Ishikawa (cell line): ENCODE measurements around the gene CLIC2.

Experiments
- CEBPB ChIP-seq: IDR thresholded peaks from 2 replicates; pipeline ENCODE4 v1.6.1; 2012
- CREB1 ChIP-seq: IDR thresholded peaks from 2 replicates; pipeline ENCODE4 v1.6.1; 2012; ENCODE audit warnings: low read depth
- EGR1 ChIP-seq: IDR thresholded peaks from 2 replicates; pipeline ENCODE4 v1.6.1; 2012
- EP300 ChIP-seq: IDR thresholded peaks from 2 replicates; pipeline ENCODE4 v1.6.1; 2012; ENCODE audit warnings: borderline replicate concordance
- FOXM1 ChIP-seq: IDR thresholded peaks from 2 replicates; pipeline ENCODE4 v1.6.1; 2012; ENCODE audit warnings: low read depth, borderline replicate concordance
- MAX ChIP-seq: IDR thresholded peaks from 2 replicates; pipeline ENCODE4 v1.6.1; 2012
- NFIC ChIP-seq: IDR thresholded peaks from 2 replicates; pipeline ENCODE4 v1.6.1; 2012
- RAD21 ChIP-seq: IDR thresholded peaks from 2 replicates; pipeline ENCODE4 v1.6.1; 2012; ENCODE audit warnings: low read depth
- TAF1 ChIP-seq: IDR thresholded peaks from 2 replicates; pipeline ENCODE4 v1.6.1; 2012; ENCODE audit warnings: low read depth, mild to moderate bottlenecking
- TCF12 ChIP-seq: IDR thresholded peaks from 2 replicates; pipeline ENCODE4 v1.6.1; 2012; ENCODE audit warnings: low read depth
- TEAD4 ChIP-seq: IDR thresholded peaks from 2 replicates; pipeline ENCODE4 v1.6.1; 2012
- USF1 ChIP-seq: IDR thresholded peaks from 2 replicates; pipeline ENCODE4 v1.6.1; 2012
- YY1 ChIP-seq: IDR thresholded peaks from 2 replicates; pipeline ENCODE4 v1.6.1; 2012; ENCODE audit warnings: low read depth
- ZBTB7A ChIP-seq: IDR thresholded peaks from 2 replicates; pipeline ENCODE4 v1.6.1; 2012; ENCODE audit warnings: low read depth
- TF ChIP-seq, protein P1 (sequence below): IDR thresholded peaks from 2 replicates; pipeline ENCODE4 v1.6.1; 2012; ENCODE audit warnings: low read depth, mild to moderate bottlenecking

The CLIC2 gene

GRCh38 chrX:155266439-155266838 lies 68.0 kb downstream of the CLIC2 start:
- no peak for TF ChIP-seq RAD21
- TF ChIP-seq, protein P1, sequence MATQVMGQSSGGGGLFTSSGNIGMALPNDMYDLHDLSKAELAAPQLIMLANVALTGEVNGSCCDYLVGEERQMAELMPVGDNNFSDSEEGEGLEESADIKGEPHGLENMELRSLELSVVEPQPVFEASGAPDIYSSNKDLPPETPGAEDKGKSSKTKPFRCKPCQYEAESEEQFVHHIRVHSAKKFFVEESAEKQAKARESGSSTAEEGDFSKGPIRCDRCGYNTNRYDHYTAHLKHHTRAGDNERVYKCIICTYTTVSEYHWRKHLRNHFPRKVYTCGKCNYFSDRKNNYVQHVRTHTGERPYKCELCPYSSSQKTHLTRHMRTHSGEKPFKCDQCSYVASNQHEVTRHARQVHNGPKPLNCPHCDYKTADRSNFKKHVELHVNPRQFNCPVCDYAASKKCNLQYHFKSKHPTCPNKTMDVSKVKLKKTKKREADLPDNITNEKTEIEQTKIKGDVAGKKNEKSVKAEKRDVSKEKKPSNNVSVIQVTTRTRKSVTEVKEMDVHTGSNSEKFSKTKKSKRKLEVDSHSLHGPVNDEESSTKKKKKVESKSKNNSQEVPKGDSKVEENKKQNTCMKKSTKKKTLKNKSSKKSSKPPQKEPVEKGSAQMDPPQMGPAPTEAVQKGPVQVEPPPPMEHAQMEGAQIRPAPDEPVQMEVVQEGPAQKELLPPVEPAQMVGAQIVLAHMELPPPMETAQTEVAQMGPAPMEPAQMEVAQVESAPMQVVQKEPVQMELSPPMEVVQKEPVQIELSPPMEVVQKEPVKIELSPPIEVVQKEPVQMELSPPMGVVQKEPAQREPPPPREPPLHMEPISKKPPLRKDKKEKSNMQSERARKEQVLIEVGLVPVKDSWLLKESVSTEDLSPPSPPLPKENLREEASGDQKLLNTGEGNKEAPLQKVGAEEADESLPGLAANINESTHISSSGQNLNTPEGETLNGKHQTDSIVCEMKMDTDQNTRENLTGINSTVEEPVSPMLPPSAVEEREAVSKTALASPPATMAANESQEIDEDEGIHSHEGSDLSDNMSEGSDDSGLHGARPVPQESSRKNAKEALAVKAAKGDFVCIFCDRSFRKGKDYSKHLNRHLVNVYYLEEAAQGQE: no peak
- no peak for TF ChIP-seq YY1
- TF ChIP-seq EP300: no peak
- TF ChIP-seq USF1: no peak
- no peak for TF ChIP-seq TCF12
- TF ChIP-seq CREB1: no peak
- no peak for TF ChIP-seq TEAD4
- TF ChIP-seq TAF1: no peak
- no peak for TF ChIP-seq EGR1
- TF ChIP-seq NFIC: no peak
- TF ChIP-seq FOXM1: no peak
- TF ChIP-seq CEBPB: no peak
- no peak for TF ChIP-seq MAX
- TF ChIP-seq ZBTB7A: no peak

DNA sequence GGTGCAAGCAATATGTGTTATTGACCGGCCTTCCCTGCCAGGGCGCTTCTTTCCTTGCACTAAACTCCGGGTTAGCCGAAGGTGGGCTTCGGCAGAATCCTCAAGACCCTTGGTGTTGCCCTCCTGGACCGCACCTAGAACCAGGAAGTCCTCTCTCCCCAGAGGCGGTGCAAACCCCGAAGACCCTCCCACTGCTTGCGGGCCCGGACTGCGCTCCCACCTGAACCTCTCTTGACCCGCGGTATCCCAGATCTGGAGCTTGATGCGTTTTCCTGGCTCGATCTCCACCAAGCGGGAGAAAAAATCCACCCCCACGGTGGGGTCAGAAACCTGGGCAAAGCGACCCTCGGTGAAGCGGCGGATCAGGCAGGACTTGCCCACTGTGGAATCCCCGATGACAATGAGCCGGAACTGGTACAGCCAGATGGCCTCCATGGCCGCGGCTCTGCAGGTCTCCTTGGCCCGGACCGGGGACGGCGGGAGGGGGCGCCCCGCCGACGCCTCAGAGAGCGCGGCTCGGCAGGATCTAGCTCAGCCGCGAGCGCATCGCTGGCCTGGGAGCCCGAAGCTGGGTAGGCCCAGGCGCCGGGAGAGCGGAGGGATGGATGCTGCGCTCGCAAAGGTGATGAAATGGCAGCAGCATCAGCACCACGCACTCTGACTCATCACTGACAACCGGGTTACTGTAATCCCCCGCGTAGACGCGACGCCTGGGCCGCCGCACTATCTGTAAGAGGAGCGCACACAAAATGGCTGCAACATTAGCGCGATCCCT lies 70.4 kb downstream of the CLIC2 start, which contains the start of gene RAB39B:
Gene RAB39B, minus strand, starts transcription at position 638 of the 775 bp plus-strand sequence. Its CDS starts 203 bp downstream, at position 435.
- no peak for TF ChIP-seq USF1
- peak; percentile 83 for TF ChIP-seq YY1
- TF ChIP-seq FOXM1: no peak
- TF ChIP-seq CREB1: no peak
- TF ChIP-seq EP300: no peak
- TF ChIP-seq, protein P1: no peak
- TF ChIP-seq ZBTB7A: no peak
- no peak for TF ChIP-seq NFIC
- no peak for TF ChIP-seq EGR1
- peak; percentile 45; the same call in 1 of the 2 replicates for TF ChIP-seq CEBPB

DNA sequence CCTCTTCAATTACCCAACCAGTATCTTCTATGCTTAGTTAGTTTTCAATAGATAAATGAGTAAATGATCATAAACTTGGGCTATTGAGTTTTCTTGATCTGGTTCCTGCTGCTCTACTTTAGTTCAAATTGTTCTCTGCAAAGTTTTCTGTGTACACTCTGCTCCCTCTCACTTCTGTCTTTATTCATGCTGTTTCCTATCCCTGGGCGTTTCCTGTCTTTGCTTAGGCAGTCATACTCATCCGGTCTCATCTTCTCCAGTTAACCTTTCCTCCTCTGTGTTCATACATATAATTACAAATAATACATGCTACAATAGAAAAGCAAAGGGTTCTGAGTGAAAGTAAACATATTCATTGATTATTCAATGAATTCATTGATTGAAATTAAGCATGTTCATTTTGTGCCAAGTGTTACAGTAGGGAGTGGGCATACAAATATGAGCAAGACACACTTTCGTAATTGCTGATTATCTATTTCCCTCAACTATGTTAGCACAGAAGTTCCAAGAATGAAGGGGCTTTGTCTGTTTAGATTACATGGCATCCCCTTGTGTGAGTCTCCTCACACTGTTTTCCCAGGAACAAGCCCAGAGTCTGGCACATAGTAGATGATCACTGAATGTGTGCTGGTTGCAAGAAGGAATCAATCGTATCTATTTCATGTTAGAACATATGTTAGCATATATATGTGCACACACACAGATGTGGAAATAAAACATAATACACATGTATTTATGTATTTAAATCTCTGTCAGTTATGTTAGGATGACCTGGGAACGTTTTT lies 71.3 kb downstream of the CLIC2 start:
- TF ChIP-seq, protein P1: no peak
- TF ChIP-seq TCF12 (no peak), EP300 (no peak), NFIC (no peak), ZBTB7A (no peak), RAD21 (no peak), TAF1 (no peak), MAX (no peak), TEAD4 (no peak), EGR1 (no peak), CREB1 (no peak), USF1 (no peak), YY1 (no peak), FOXM1 (no peak), CEBPB (no peak)
